Left lung (tissue), 10 donors: ENCODE data around the gene ARAP1. TPM values are rescaled to one million over a fixed set of nuclear protein-coding genes. Genes with fewer than 3 reads are reported as not detected.

ENCODE experiments used
- ATAC-seq: fragments of 200-7000 bp; cut with Tn5 transposase; one replicate; pipeline ENCODE4 v1.9.1; 2020; ENCODE audit warnings: moderate library complexity
- DNase-seq, 4 donors: peaks; one replicate each; pipeline ENCODE4 v3.0.0-alpha.2; 2013 to 2020
- H3K27ac ChIP-seq, 2 donors: fragments of 200-600 bp; sonication (generic) in 1 of 2; one replicate each; pipeline versions ENCODE4 v1.5.0 to v1.8.0; 2020 to 2021
- H3K27me3 ChIP-seq, 2 donors: fragments of 200-600 bp; sonication (generic) in 1 of 2; one replicate each; pipeline versions ENCODE4 v1.5.0 to v1.8.0; 2020 to 2021
- H3K36me3 ChIP-seq, 2 donors: fragments of 200-600 bp; sonication (generic) in 1 of 2; one replicate each; pipeline versions ENCODE4 v1.5.0 to v1.8.0; 2020 to 2021
- H3K4me1 ChIP-seq, 2 donors: fragments of 200-600 bp; one replicate each; pipeline ENCODE4 v1.8.0; 2021
- H3K4me3 ChIP-seq, 2 donors: fragments of 200-600 bp; sonication (generic) in 1 of 2; one replicate each; pipeline versions ENCODE4 v1.5.0 to v1.8.0; 2020 to 2021; ENCODE audit warnings: mild to moderate bottlenecking in 1 of 2
- H3K9me3 ChIP-seq, 2 donors: fragments of 200-600 bp; sonication (generic) in 1 of 2; one replicate each; pipeline versions ENCODE4 v1.5.0 to v1.8.0; 2020 to 2021
- CTCF ChIP-seq, 2 donors: fragments of 200-600 bp; sonication (generic) in 1 of 2; IDR thresholded peaks; one replicate each; pipeline versions ENCODE4 v1.5.0 to v1.8.0; 2021; ENCODE audit warnings: antibody characterized with exemption in 2 of 2
- intact Hi-C, 2 donors: fragments of 100-400 bp; cut with DNase I; formaldehyde crosslinking; loops; one replicate each; pipeline versions ENCODE4 v1.11.2 to v1.14.2; 2022
- polyA plus RNA-seq, 6 donors: library from polyadenylated mRNA; unstranded; fragments of 120-200 nt; gene quantifications; one replicate each; pipeline ENCODE4 v1.2.1, GENCODE V29; 2013; ENCODE audit not compliant: insufficient read length in 6 of 6
- total RNA-seq, 2 donors: library from RNA; stranded (reverse); fragmentation: NEBNext Ultra II Directional; extraction: Animal tissue kit (Norgen Biotek cat#: 25700); gene quantifications; one replicate each; pipeline ENCODE4 v1.2.1, GENCODE V29; 2021
- donor health status: DM: no; HTN: yes; CAD: no.
- donor health status: DM: no; HTN: no; CAD: no.

The ARAP1 gene
- total and polyA plus RNA-seq, 8 donors, result 80.0 to 222 (median 97.7) TPM

GRCh38 chr11:72776844-72777754 lies 24.9 kb upstream of the ARAP1 start:
- DNase-seq (peak in 1 of 4 donors; percentile 82), ATAC-seq (no peak)
- H3K27ac ChIP-seq, result peak overlapping the region in 1 of 2 donors; percentile 1
- intact Hi-C loops, result no loop called here
- peaks cover 0 to 14% of the 10 kb centered on the region in 2 donors for H3K27me3 ChIP-seq
- no peaks in the 10 kb centered on the region for H3K9me3 ChIP-seq
- TF ChIP-seq CTCF (IDR thresholded peaks at IDR 0.05), result no peak
- no peak overlapping the region for H3K4me3 ChIP-seq
- H3K36me3 ChIP-seq, result no peaks in the 10 kb centered on the region
- H3K4me1 ChIP-seq, result peaks cover 3 to 57% of the 10 kb centered on the region in 2 donors

- intact Hi-C loops, result no loop called here
- H3K36me3 ChIP-seq, result no peaks in the 10 kb centered on the region
- DNase-seq, result no peak
- peaks cover 0 to 13% of the 10 kb centered on the region in 2 donors for H3K27me3 ChIP-seq
- H3K9me3 ChIP-seq, result no peaks in the 10 kb centered on the region
- no peak overlapping the region for H3K4me3 ChIP-seq
- no peak for TF ChIP-seq CTCF (IDR thresholded peaks at IDR 0.05)
- H3K27ac ChIP-seq, result no peak overlapping the region
- no peak for ATAC-seq
- H3K4me1 ChIP-seq, result peaks cover 0 to 57% of the 10 kb centered on the region in 2 donors
These were observed 24.1 kb upstream of the ARAP1 start for GRCh38 chr11:72776117-72776843.

DNA sequence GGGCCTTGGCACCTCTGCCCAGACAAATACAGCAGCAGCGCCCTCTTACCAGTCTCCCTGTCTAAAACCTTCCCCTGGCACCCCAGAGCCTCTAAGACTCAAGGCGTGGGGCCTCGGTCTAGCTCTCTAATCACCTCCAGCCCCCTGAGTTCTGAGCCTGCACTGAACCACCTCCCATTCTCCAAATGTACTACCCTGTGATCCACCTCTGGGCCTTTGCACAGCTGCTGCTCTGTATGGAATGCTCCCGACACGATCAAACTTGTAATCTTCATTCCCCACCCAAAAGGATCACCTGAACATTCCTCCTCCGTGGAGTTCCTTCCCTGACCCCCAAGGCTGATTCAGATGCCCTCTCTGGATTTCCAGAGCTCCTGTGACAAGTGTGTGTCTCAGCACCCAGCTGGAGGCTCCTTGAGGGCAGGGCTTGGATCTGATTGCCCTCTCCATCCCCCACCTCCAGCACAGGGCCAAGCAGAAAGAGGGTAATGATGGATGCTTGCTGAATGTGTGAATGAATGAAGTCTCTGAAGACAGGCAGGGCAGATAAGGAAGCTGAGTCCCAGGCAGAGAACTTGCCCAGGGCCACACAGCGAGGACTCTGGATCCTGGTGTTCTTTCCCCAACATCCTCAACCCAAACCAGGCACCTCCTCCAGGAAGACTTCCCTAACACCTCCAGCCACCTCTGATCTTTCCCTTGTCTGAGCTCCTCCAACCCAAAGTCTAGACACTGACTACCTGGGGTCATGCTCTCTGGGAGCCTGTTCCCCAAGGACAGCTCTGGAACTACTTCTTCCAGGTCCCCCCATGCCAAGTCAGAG lies 23.3 kb upstream of the ARAP1 start:
- Histone ChIP-seq H3K4me1 (peaks cover 0 to 50% of the 10 kb centered on the region in 2 donors), H3K36me3 (no peaks in the 10 kb centered on the region)
- intact Hi-C loops, result no loop called here

GRCh38 chr11:72774499-72774898 lies 22.3 kb upstream of the ARAP1 start:
- ATAC-seq, result no peak
- Histone ChIP-seq H3K27me3 (no peaks in the 10 kb centered on the region), H3K27ac (no peak overlapping the region), H3K4me1 (peaks cover 0 to 40% of the 10 kb centered on the region in 2 donors), H3K9me3 (no peaks in the 10 kb centered on the region), H3K4me3 (no peak overlapping the region), H3K36me3 (no peaks in the 10 kb centered on the region)
- TF ChIP-seq CTCF (IDR thresholded peaks at IDR 0.05), result no peak
- DNase-seq, result no peak
- intact Hi-C loops, result no loop called here

More for the DNA sequence above, 23.3 kb upstream of the ARAP1 start:
- DNase-seq, result no peak
- no peak for TF ChIP-seq CTCF (IDR thresholded peaks at IDR 0.05)
- no peak for ATAC-seq
- H3K9me3 ChIP-seq, result no peaks in the 10 kb centered on the region
- H3K4me3 ChIP-seq, result no peak overlapping the region
- H3K27me3 ChIP-seq, result peaks cover 0 to 6% of the 10 kb centered on the region in 2 donors
- no peak overlapping the region for H3K27ac ChIP-seq
